Measurements from ENCODE around the gene RTN4R.

RTN4R gene

GRCh38 chr22:20298110-20298802, 30.1 kb upstream of the RTN4R start:
- no peak for DNase-seq (ENCODE audit: low spot score)
- no peak overlapping the region for H3K14ac ChIP-seq (ENCODE audit: low read length)
- H3K4me2 ChIP-seq (ENCODE audit: insufficient read depth, low read length, poor library complexity, severe bottlenecking), result peak overlapping the region; percentile 99
- peak overlapping the region; percentile 92 for H2AFZ ChIP-seq (ENCODE audit: low read length)
- H3K9ac ChIP-seq (ENCODE audit: low read depth, low read length, poor library complexity), result peak overlapping the region; percentile 86
- H3K4me1 ChIP-seq (ENCODE audit: control insufficient read depth in 2 of 2, insufficient read depth in 1 of 2, low read depth in 1 of 2, low read length in 2 of 2), result peaks cover 2 to 5% of the 10 kb centered on the region in 2 donors
- H2BK15ac ChIP-seq (ENCODE audit: low read length), result peak overlapping the region; percentile 70
- peaks cover 0 to 67% (median 39%) of the 10 kb centered on the region in 3 experiments for H3K27me3 ChIP-seq (ENCODE audit: control insufficient read depth in 3 of 3, insufficient read depth in 3 of 3, low read depth in 1 of 3, low read length in 3 of 3)
- peak overlapping the region; percentile 89 for H3K18ac ChIP-seq (ENCODE audit: low read length)
- peak overlapping the region; percentile 78 for H2AK5ac ChIP-seq (ENCODE audit: low read depth, low read length)
- peak overlapping the region in 1 of 2 donors; percentile 76 for H3K4me3 ChIP-seq (ENCODE audit: low read length in 2 of 2)
- H3K36me3 ChIP-seq (replicated peaks in 1 of 2; ENCODE audit: control insufficient read depth in 2 of 2, insufficient read depth in 2 of 2, low read length in 2 of 2), result no peaks in the 10 kb centered on the region
- no peak overlapping the region for H4K91ac ChIP-seq (ENCODE audit: low read depth, low read length, poor library complexity)
- H3K4ac ChIP-seq (ENCODE audit: low read length), result no peak overlapping the region
- peak overlapping the region; percentile 84 for H2BK5ac ChIP-seq (ENCODE audit: low read length)
- no CpG with 5 or more reads among the region's 25 CpGs for WGBS, 2 donors (ENCODE audit: extremely low coverage in 2 of 2, insufficient read length in 2 of 2, insufficient replicate concordance in 1 of 2)
- no peak overlapping the region for H2BK120ac ChIP-seq (ENCODE audit: low read depth, low read length)
- H3K27ac ChIP-seq (replicated peaks; ENCODE audit: low read length), result no peak overlapping the region
- no peak overlapping the region for H2BK12ac ChIP-seq (ENCODE audit: low read length)
- H3K9me3 ChIP-seq (replicated peaks in 1 of 2; ENCODE audit: control insufficient read depth in 2 of 2, insufficient read depth in 1 of 2, low read depth in 1 of 2, low read length in 2 of 2), result no peaks in the 10 kb centered on the region
- H3K79me1 ChIP-seq (ENCODE audit: low read depth, low read length), result peaks cover 2% of the 10 kb centered on the region
- no peak overlapping the region for H4K8ac ChIP-seq (ENCODE audit: low read depth, low read length)
- H3K23ac ChIP-seq (ENCODE audit: low read depth, low read length, poor library complexity), result peak overlapping the region; percentile 87

- peaks cover 2 to 5% of the 10 kb centered on the region in 2 donors for H3K4me1 ChIP-seq (ENCODE audit: control insufficient read depth in 2 of 2, insufficient read depth in 1 of 2, low read depth in 1 of 2, low read length in 2 of 2)
- no peak overlapping the region for H2BK15ac ChIP-seq (ENCODE audit: low read length)
- H3K9ac ChIP-seq (ENCODE audit: low read depth, low read length, poor library complexity), result peak overlapping the region; percentile 22
- no peak overlapping the region for H4K8ac ChIP-seq (ENCODE audit: low read depth, low read length)
- no peak overlapping the region for H3K27ac ChIP-seq (replicated peaks; ENCODE audit: low read length)
- no CpG with 5 or more reads among the region's 9 CpGs for WGBS, 2 donors (ENCODE audit: extremely low coverage in 2 of 2, insufficient read length in 2 of 2, insufficient replicate concordance in 1 of 2)
- H4K91ac ChIP-seq (ENCODE audit: low read depth, low read length, poor library complexity), result no peak overlapping the region
- no peak overlapping the region for H2AFZ ChIP-seq (ENCODE audit: low read length)
- DNase-seq (ENCODE audit: low spot score), result no peak
- H3K4me3 ChIP-seq (ENCODE audit: low read length in 2 of 2), result no peak overlapping the region
- no peaks in the 10 kb centered on the region for H3K79me1 ChIP-seq (ENCODE audit: low read depth, low read length)
- no peak overlapping the region for H2BK120ac ChIP-seq (ENCODE audit: low read depth, low read length)
- H3K18ac ChIP-seq (ENCODE audit: low read length), result peak overlapping the region; percentile 32
- peak overlapping the region; percentile 33 for H2AK5ac ChIP-seq (ENCODE audit: low read depth, low read length)
- no peak overlapping the region for H2BK12ac ChIP-seq (ENCODE audit: low read length)
- H3K9me3 ChIP-seq (replicated peaks in 1 of 2; ENCODE audit: control insufficient read depth in 2 of 2, insufficient read depth in 1 of 2, low read depth in 1 of 2, low read length in 2 of 2), result no peaks in the 10 kb centered on the region
- peaks cover 0 to 69% (median 39%) of the 10 kb centered on the region in 3 experiments for H3K27me3 ChIP-seq (ENCODE audit: control insufficient read depth in 3 of 3, insufficient read depth in 3 of 3, low read depth in 1 of 3, low read length in 3 of 3)
- no peak overlapping the region for H3K14ac ChIP-seq (ENCODE audit: low read length)
- H2BK5ac ChIP-seq (ENCODE audit: low read length), result peak overlapping the region; percentile 84
- H3K4me2 ChIP-seq (ENCODE audit: insufficient read depth, low read length, poor library complexity, severe bottlenecking), result no peak overlapping the region
- peak overlapping the region; percentile 38 for H3K23ac ChIP-seq (ENCODE audit: low read depth, low read length, poor library complexity)
- H3K4ac ChIP-seq (ENCODE audit: low read length), result no peak overlapping the region
- H3K36me3 ChIP-seq (replicated peaks in 1 of 2; ENCODE audit: control insufficient read depth in 2 of 2, insufficient read depth in 2 of 2, low read length in 2 of 2), result no peaks in the 10 kb centered on the region
Measured at GRCh38 chr22:20297414-20298109, 29.4 kb upstream of the RTN4R start.

GRCh38 chr22:20296598-20296997, 28.5 kb upstream of the RTN4R start:
- Histone ChIP-seq H3K36me3 (replicated peaks in 1 of 2; ENCODE audit: control insufficient read depth in 2 of 2, insufficient read depth in 2 of 2, low read length in 2 of 2) (no peaks in the 10 kb centered on the region), H3K9ac (ENCODE audit: low read depth, low read length, poor library complexity) (no peak overlapping the region), H3K4me3 (ENCODE audit: low read length in 2 of 2) (peak overlapping the region in 1 of 2 donors; percentile 46), H3K4ac (ENCODE audit: low read length) (no peak overlapping the region), H3K79me1 (ENCODE audit: low read depth, low read length) (no peaks in the 10 kb centered on the region), H2BK15ac (ENCODE audit: low read length) (no peak overlapping the region), H4K91ac (ENCODE audit: low read depth, low read length, poor library complexity) (no peak overlapping the region), H3K27me3 (ENCODE audit: control insufficient read depth in 3 of 3, insufficient read depth in 3 of 3, low read depth in 1 of 3, low read length in 3 of 3) (peaks cover 0 to 69% (median 37%) of the 10 kb centered on the region in 3 experiments), H2BK120ac (ENCODE audit: low read depth, low read length) (no peak overlapping the region), H3K4me2 (ENCODE audit: insufficient read depth, low read length, poor library complexity, severe bottlenecking) (no peak overlapping the region), H2AK5ac (ENCODE audit: low read depth, low read length) (no peak overlapping the region), H3K18ac (ENCODE audit: low read length) (no peak overlapping the region), H2BK5ac (ENCODE audit: low read length) (no peak overlapping the region), H3K9me3 (replicated peaks in 1 of 2; ENCODE audit: control insufficient read depth in 2 of 2, insufficient read depth in 1 of 2, low read depth in 1 of 2, low read length in 2 of 2) (no peaks in the 10 kb centered on the region), H2AFZ (ENCODE audit: low read length) (no peak overlapping the region), H4K8ac (ENCODE audit: low read depth, low read length) (no peak overlapping the region), H3K4me1 (ENCODE audit: control insufficient read depth in 2 of 2, insufficient read depth in 1 of 2, low read depth in 1 of 2, low read length in 2 of 2) (peaks cover 2 to 7% of the 10 kb centered on the region in 2 donors), H3K23ac (ENCODE audit: low read depth, low read length, poor library complexity) (no peak overlapping the region), H3K27ac (replicated peaks; ENCODE audit: low read length) (no peak overlapping the region), H3K14ac (ENCODE audit: low read length) (no peak overlapping the region), H2BK12ac (ENCODE audit: low read length) (no peak overlapping the region)
- no CpG with 5 or more reads among the region's 9 CpGs for WGBS, 2 donors (ENCODE audit: extremely low coverage in 2 of 2, insufficient read length in 2 of 2, insufficient replicate concordance in 1 of 2)
- DNase-seq (ENCODE audit: low spot score), result no peak
